ENCODE data around the gene PACC1.

DNA sequence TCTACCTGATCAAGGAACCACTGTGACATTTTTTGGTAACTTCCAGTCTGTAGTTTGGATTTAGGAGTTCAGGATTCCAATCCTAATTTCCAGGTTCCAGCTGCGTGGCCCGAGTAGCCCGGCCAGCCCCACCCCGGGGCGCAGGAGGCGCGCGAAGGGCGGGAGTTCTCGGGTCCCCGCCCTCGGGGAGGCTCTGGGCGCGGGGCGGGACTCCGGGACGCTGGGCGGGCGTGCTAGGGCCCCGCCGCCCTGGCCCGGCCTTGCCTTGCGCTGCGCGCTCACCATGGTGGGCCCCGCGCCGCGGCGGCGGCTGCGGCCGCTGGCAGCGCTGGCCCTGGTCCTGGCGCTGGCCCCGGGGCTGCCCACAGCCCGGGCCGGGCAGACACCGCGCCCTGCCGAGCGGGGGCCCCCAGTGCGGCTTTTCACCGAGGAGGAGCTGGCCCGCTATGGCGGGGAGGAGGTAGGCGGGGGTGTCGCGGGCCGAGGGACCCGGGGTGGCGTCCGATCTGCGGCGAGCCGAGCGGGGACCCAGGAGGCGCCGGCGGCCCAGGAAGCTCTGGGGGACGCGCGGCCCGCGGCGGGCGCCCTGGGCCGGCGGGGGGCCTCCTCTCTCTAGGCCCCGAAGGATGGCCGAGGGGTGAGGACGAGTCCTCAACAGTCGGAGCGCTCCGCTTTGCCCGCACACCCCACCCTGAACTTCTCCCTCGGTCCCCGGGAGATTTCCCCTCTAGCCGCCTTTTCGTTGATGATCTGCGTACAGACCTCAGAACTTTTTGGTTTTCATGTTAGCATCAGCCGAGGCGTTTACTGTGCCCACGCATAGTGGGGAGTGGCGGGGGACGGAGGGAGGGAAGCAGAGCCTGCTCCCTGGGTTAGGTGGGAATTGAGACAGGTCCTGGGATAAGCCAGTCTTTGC, 18.2 kb upstream of the PACC1 start, which contains the start of gene NENF:
- no peak for TF ChIP-seq CTCF (IDR thresholded peaks at IDR 0.05; ENCODE audit: poor library complexity)
- no peak for TF ChIP-seq EZH2 (IDR thresholded peaks at IDR 0.05; ENCODE audit: borderline replicate concordance)
- no peak for TF ChIP-seq EZH2phosphoT487 (IDR thresholded peaks at IDR 0.05; ENCODE audit: low read depth, severe bottlenecking, unreplicated experiment)
